Measurements from ENCODE around the gene DTWD2.
"Not testable (repeated sequence)": the region's sequence is repeated elsewhere in the genome, so short reads cannot be mapped to it uniquely, and the experiment has no call there.

DTWD2 gene

GRCh38 chr5:118996098-118996497 lies 7.8 kb upstream of the DTWD2 start:
- no peak for DNase-seq (ENCODE audit: low read depth in 2 of 2)

- DNase-seq (ENCODE audit: low read depth in 2 of 2): no peak
These were observed 6.2 kb upstream of the DTWD2 start for GRCh38 chr5:118994595-118994994.

- DNase-seq (ENCODE audit: low read depth in 2 of 2): not testable (repeated sequence)
These were observed 4.8 kb upstream of the DTWD2 start for GRCh38 chr5:118993118-118993517.

GRCh38 chr5:118992055-118992454 lies 3.7 kb upstream of the DTWD2 start:
- not testable (repeated sequence) for DNase-seq (ENCODE audit: low read depth in 2 of 2)

GRCh38 chr5:118990582-118990981 lies 2.2 kb upstream of the DTWD2 start:
- no peak for DNase-seq (ENCODE audit: low read depth in 2 of 2)

- DNase-seq (ENCODE audit: low read depth in 2 of 2): no peak
These were observed 1.5 kb upstream of the DTWD2 start for GRCh38 chr5:118989816-118990215.

- no peak for DNase-seq (ENCODE audit: low read depth in 2 of 2)
These were observed 476 bp upstream of the DTWD2 start for GRCh38 chr5:118988866-118989180.

GRCh38 chr5:118984602-118985001 lies 3.7 kb downstream of the DTWD2 start:
- DNase-seq (ENCODE audit: low read depth in 2 of 2): no peak

- no peak for DNase-seq (ENCODE audit: low read depth in 2 of 2)
These were observed 6.6 kb downstream of the DTWD2 start for GRCh38 chr5:118981783-118982182.

GRCh38 chr5:118980438-118980837 lies 7.9 kb downstream of the DTWD2 start:
- no peak for DNase-seq (ENCODE audit: low read depth in 2 of 2)

- no peak for DNase-seq (ENCODE audit: low read depth in 2 of 2)
These were observed 8.3 kb downstream of the DTWD2 start for GRCh38 chr5:118980017-118980416.

GRCh38 chr5:118973779-118974445 lies 14.4 kb downstream of the DTWD2 start:
- DNase-seq (ENCODE audit: low read depth in 2 of 2): not testable (repeated sequence)

- DNase-seq (ENCODE audit: low read depth in 2 of 2): no peak
These were observed 19.4 kb downstream of the DTWD2 start for GRCh38 chr5:118968925-118969375.

GRCh38 chr5:118968406-118968911 lies 19.9 kb downstream of the DTWD2 start:
- no peak for DNase-seq (ENCODE audit: low read depth in 2 of 2)

- DNase-seq (ENCODE audit: low read depth in 2 of 2): no peak
These were observed 21.3 kb downstream of the DTWD2 start for GRCh38 chr5:118967059-118967508.

GRCh38 chr5:118965890-118966289 lies 22.5 kb downstream of the DTWD2 start:
- no peak for DNase-seq (ENCODE audit: low read depth in 2 of 2)

- DNase-seq (ENCODE audit: low read depth in 2 of 2): not testable (repeated sequence)
These were observed 23.4 kb downstream of the DTWD2 start for GRCh38 chr5:118964970-118965369.

GRCh38 chr5:118964388-118964787 lies 24.0 kb downstream of the DTWD2 start:
- DNase-seq (ENCODE audit: low read depth in 2 of 2): not testable (repeated sequence)

GRCh38 chr5:118963169-118963568 lies 25.2 kb downstream of the DTWD2 start:
- DNase-seq (ENCODE audit: low read depth in 2 of 2): no peak

- no peak for DNase-seq (ENCODE audit: low read depth in 2 of 2)
These were observed 27.8 kb downstream of the DTWD2 start for GRCh38 chr5:118960557-118960956.

- DNase-seq (ENCODE audit: low read depth in 2 of 2): no peak
These were observed 31.6 kb downstream of the DTWD2 start for GRCh38 chr5:118956727-118957126.

- no peak for DNase-seq (ENCODE audit: low read depth in 2 of 2)
These were observed 34.7 kb downstream of the DTWD2 start for GRCh38 chr5:118953652-118954005.

- no peak for DNase-seq (ENCODE audit: low read depth in 2 of 2)
These were observed 35.2 kb downstream of the DTWD2 start for GRCh38 chr5:118952992-118953651.

All from stimulated activated CD4-positive, alpha-beta T cell treated with anti-CD3 and anti-CD28 coated beads, Interleukin-1b, Interleukin-23, amount 100 ng/mL, for 1 hour (primary cell).